AG04449 (cell line): Measurements from ENCODE around the gene R3HDM4.

Source experiments
- CTCF ChIA-PET: fragments of 350-600 bp; formaldehyde crosslinking; extraction: SDS; loops from one replicate; lab custom pipeline; 2021; ENCODE audit warnings: antibody characterized with exemption; lab: Yijun Ruan, JAX
- POLR2A ChIA-PET: fragments of 400-600, 350-600 bp; formaldehyde crosslinking; extraction: SDS; loops from one replicate; lab custom pipeline; 2020; ENCODE audit warnings: antibody characterized with exemption, inconsistent platforms; lab: Yijun Ruan, JAX
- DNase-seq: peaks from one replicate; pipeline ENCODE4 v3.0.0-alpha.2; 2010; ENCODE audit warnings: low read depth, low spot score
- H3K4me3 ChIP-seq: 2 replicates; pipeline ENCODE4 v1.5.1; 2011; ENCODE audit warnings: low read depth, mild to moderate bottlenecking, control low read depth, low read length
- TF ChIP-seq, protein P1 (sequence below): IDR thresholded peaks from one replicate; pipeline ENCODE4 v1.5.1; 2011; ENCODE audit warnings: mild to moderate bottlenecking, moderate library complexity, low read length, control low read depth, inconsistent platforms; ENCODE audit not compliant: insufficient read depth; ENCODE audit errors: missing control alignments

R3HDM4 gene

DNA sequence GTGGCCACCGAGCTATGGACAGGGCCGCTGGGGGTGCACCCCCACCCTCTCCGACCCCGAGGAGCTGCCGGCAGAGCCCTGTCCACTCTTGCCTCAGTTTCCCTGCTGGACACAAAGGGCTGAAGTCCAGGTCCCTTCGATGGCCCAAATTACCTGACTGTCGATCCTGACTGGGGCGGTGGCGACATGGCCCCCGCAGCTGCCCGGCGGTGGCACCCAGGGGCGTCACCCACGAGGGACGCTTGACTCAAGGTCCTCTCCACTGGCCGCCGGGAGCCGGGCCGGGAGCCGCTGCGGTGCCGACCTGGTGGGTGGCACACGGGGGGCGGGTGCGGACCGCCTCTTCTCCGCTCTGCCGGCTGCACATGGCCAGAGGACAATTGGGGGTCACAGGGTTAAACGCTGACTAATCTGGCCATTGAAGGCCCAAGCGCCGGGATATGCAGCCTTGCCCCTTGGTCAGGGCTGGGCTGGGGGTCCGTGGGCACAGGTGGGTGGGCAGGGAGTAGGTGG is 29.2 kb upstream of the R3HDM4 start:
- H3K4me3 ChIP-seq = no peak overlapping the region
- ChIA-PET CTCF (no interaction called here), POLR2A (no interaction called here)
- DNase-seq = no peak
- TF ChIP-seq, protein P1, sequence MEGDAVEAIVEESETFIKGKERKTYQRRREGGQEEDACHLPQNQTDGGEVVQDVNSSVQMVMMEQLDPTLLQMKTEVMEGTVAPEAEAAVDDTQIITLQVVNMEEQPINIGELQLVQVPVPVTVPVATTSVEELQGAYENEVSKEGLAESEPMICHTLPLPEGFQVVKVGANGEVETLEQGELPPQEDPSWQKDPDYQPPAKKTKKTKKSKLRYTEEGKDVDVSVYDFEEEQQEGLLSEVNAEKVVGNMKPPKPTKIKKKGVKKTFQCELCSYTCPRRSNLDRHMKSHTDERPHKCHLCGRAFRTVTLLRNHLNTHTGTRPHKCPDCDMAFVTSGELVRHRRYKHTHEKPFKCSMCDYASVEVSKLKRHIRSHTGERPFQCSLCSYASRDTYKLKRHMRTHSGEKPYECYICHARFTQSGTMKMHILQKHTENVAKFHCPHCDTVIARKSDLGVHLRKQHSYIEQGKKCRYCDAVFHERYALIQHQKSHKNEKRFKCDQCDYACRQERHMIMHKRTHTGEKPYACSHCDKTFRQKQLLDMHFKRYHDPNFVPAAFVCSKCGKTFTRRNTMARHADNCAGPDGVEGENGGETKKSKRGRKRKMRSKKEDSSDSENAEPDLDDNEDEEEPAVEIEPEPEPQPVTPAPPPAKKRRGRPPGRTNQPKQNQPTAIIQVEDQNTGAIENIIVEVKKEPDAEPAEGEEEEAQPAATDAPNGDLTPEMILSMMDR = no peak

DNA sequence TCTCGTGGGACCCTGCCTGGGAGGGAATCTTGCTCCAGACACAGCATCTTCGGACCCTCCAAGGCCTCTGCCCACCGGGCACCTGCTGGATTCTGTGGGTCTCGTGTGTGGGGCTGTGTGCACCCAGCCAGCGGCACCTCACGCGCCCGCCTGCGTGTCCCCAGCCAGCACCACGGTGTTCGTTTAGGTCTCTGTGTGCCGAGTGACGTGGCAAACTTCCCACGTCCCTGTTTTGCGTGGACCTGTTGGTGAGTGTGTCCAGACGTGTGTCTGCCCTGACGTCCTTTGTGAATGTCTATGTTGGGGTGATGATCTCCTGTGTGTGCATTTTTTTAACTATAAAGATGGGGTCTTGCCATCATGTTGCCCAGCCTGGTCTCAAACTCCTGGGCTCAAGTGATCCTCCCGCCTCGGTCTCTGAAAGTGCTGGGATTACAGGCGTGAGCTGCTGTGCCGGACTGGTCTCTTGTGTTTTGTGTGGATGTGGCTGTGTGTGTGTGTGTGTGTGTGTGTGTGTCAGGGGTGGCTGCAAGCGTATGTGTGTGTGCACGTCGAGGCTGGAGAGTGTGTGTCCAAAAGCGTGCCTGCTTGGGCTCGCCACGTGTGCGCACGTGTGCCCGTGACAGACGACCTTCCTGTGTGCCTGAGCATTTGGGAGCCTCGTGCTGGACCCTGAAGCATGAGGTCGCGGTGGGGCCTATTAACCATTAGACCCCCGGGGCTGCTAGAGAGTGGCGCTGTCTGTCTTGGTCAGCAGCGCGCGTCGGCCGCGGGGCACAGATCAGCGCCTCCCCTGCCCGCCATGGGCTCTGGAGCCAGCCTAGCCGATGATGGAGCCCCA is 28.5 kb upstream of the R3HDM4 start:
- no peak for DNase-seq
- no peak overlapping the region for H3K4me3 ChIP-seq
- TF ChIP-seq, protein P1 = no peak
- CTCF ChIA-PET = no interaction called here
- POLR2A ChIA-PET = no interaction called here

DNA sequence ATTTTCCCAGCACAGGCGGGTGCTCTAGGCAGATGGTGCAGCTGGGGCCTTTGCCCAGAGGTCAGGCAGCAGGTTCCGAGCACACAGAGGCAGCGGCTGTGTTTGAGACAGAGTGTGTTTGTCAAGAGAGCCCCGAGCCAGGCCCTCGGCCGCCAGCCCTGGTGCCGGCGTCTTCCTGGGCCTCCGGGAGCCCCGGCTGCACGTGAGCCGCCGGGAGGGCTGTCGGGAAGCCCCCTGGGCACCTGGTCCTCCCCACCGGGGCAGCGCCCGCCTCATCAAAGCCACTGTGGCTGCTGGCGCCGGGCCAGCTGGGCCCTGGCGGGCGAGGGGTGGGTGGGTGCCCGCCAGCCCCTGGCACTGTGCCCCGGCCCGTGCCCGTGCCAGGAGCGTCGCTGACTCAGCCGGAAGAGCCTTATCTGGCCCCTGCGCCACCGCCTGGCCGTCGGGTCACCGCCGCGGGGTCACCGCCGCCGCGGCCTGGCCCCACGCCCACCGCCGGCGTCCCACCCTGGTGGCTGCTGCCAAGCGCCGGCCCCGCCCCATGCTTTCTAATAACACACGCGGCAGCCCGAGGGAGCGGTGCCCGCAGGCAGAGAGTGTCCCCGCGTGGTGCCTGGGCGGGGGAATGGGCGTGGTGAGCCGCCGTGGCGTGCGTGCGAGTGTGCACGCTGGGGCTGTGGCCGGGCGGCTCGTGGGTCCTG is 27.7 kb upstream of the R3HDM4 start:
- ChIA-PET CTCF (no interaction called here), POLR2A (no interaction called here)
- no peak overlapping the region for H3K4me3 ChIP-seq
- DNase-seq = no peak
- TF ChIP-seq, protein P1 = no peak

DNA sequence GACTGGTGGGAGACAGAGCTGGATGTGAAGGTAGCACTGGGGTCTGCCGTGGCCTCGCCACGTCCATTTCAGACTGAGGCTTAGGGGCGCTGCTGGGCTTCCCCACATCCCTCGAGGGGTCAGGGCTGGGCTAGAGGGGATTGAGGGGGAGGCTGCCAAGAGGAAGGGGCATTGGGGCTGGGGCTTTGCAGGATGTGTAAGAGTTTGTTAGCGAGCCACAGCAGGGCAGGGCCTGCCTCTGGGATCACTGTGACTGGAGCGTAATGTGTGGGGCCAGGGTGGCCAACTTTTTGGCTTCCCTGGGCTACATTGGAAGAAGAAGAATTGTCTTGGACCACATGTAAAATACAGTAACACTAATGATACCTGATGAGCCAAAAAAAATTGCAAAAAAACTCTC is 26.9 kb upstream of the R3HDM4 start:
- CTCF ChIA-PET = interaction anchor here (2.0 kb wide), 1 partner anchor 17 kb away, joined by 7 read pairs; no protein-coding TSS in a partner anchor
- POLR2A ChIA-PET = no interaction called here
- TF ChIP-seq, protein P1 = no peak
- no peak overlapping the region for H3K4me3 ChIP-seq
- no peak for DNase-seq

DNA sequence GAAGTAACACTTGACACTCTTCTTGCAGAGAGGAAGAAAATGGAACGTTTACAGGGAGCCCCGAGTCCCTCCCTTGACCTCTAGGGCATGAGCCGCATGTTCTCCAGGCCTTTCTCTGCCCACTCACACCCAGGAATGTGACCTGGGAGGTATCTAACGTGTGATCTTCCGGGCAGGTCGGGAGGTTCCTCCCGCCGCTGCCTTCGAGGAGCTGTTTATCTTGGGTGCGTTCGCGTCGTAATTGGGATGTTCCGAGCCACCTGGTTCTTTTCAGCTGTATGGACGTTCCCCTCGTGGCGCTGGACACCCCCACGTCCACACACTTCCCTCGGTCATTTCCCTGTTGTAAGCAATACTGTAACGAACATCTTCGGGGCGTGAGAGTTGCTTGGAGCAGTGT is 26.4 kb upstream of the R3HDM4 start:
- TF ChIP-seq, protein P1 = no peak
- ChIA-PET POLR2A (no interaction called here), CTCF (interaction anchor here (1.6 to 2.0 kb wide), 2 partner anchors 17 to 31 kb away, joined by 7 read pairs; no protein-coding TSS in a partner anchor)
- no peak for DNase-seq
- no peak overlapping the region for H3K4me3 ChIP-seq
